HepG2 (cell line): ENCODE measurements around the gene ZNF524. TPM values are rescaled to one million over a fixed set of nuclear protein-coding genes. Genes with fewer than 3 reads are reported as not detected.

Experiments
- BRD4 ChIP-seq: sonication (generic); formaldehyde crosslinking; IDR thresholded peaks from 2 replicates; pipeline ENCODE4 v1.4.0; 2020; ENCODE audit warnings: missing genetic modification reagents
- EZH2 ChIP-seq: conservative IDR thresholded peaks from 2 replicates; pipeline ENCODE4 v1.6.1; 2012; ENCODE audit warnings: mild to moderate bottlenecking, low read depth, low read length, moderate library complexity
- HDAC6 ChIP-seq: fragments of 200-600 bp; sonication (generic); IDR thresholded peaks from 2 replicates; pipeline ENCODE4 v1.7.0; 2017; ENCODE audit warnings: mild to moderate bottlenecking, antibody characterized with exemption, low read length, low read depth
- HES4 ChIP-seq: sonication (generic); formaldehyde crosslinking; IDR thresholded peaks from 2 replicates; pipeline ENCODE4 v1.9.0; 2021; ENCODE audit warnings: mild to moderate bottlenecking, missing genetic modification reagents, borderline replicate concordance
- KAT7 ChIP-seq: IDR thresholded peaks from 2 replicates; pipeline ENCODE4 v1.6.1; 2018; ENCODE audit warnings: borderline replicate concordance, missing compliant biosample characterization
- MEIS1 ChIP-seq: sonication (generic); formaldehyde crosslinking; IDR thresholded peaks from 2 replicates; pipeline ENCODE4 v1.9.0; 2021; ENCODE audit warnings: mild to moderate bottlenecking, missing genetic modification reagents, moderate library complexity, borderline replicate concordance
- MTF1 ChIP-seq: sonication (generic); formaldehyde crosslinking; IDR thresholded peaks from 2 replicates; pipeline ENCODE4 v1.5.0; 2020; ENCODE audit warnings: missing genetic modification reagents
- NR2F2 ChIP-seq: IDR thresholded peaks from 2 replicates; pipeline ENCODE4 v1.6.1; 2012; ENCODE audit warnings: low read depth, inconsistent platforms, borderline replicate concordance
- RBFOX2 ChIP-seq: fragments of 200-400 bp; formaldehyde crosslinking; IDR thresholded peaks from 2 replicates; pipeline ENCODE4 v1.6.1; 2017; ENCODE audit warnings: low read depth, mild to moderate bottlenecking, low read length
- SALL1 ChIP-seq: sonication (generic); formaldehyde crosslinking; IDR thresholded peaks from 2 replicates; pipeline ENCODE4 v1.8.0; 2022; ENCODE audit warnings: mild to moderate bottlenecking, missing genetic modification reagents
- SNRNP70 ChIP-seq: fragments of 200-400 bp; formaldehyde crosslinking; IDR thresholded peaks from 2 replicates; pipeline ENCODE4 v1.6.1; 2017; ENCODE audit warnings: mild to moderate bottlenecking, low read depth, low read length, moderate library complexity
- TOPORS ChIP-seq: sonication (generic); formaldehyde crosslinking; IDR thresholded peaks from 2 replicates; pipeline ENCODE4 v1.8.0; 2023; ENCODE audit warnings: mild to moderate bottlenecking, missing genetic modification reagents
- ZNF282 ChIP-seq: fragments of 450-650 bp; IDR thresholded peaks from 2 replicates; pipeline ENCODE4 v1.6.1; 2018; ENCODE audit not compliant: partially characterized antibody
- ZNF546 ChIP-seq: sonication (generic); formaldehyde crosslinking; conservative IDR thresholded peaks from 2 replicates; pipeline ENCODE4 v1.8.1; 2023; ENCODE audit warnings: mild to moderate bottlenecking, missing genetic modification reagents
- ZNF678 ChIP-seq: sonication (generic); formaldehyde crosslinking; IDR thresholded peaks from 2 replicates; pipeline ENCODE4 v1.4.0; 2020; ENCODE audit warnings: mild to moderate bottlenecking, missing genetic modification reagents
- ZNF781 ChIP-seq: sonication (generic); formaldehyde crosslinking; IDR thresholded peaks from 2 replicates; pipeline ENCODE4 v1.5.1; 2020; ENCODE audit warnings: borderline replicate concordance, mild to moderate bottlenecking, missing genetic modification reagents; ENCODE audit errors: not compliant biosample characterization
- polyA plus RNA-seq, 8 experiments: library from polyadenylated mRNA; depleted of rRNA in 3 of 8; stranded (reverse) in 7 of 8; unstranded in 1 of 8; fragments of >200 nt; fragmentation: Illumina TruSeq in 4 of 8; extraction: Trizol in 4 of 8; gene quantifications; 2 replicates each; pipeline versions ENCODE4 v1.2.1 to v1.2.3, GENCODE V29; 2011 to 2016; ENCODE audit warnings: low read depth in 4 of 8, missing spikeins in 1 of 8, mixed read lengths in 1 of 8; ENCODE audit not compliant: insufficient read depth in 1 of 8
- total RNA-seq, 5 experiments: library from RNA; depleted of rRNA; stranded (reverse); fragments of >200 nt; fragmentation: Illumina TruSeq; extraction: Trizol; gene quantifications; 2 replicates each; pipeline ENCODE4 v1.2.3, GENCODE V29; 2016; ENCODE audit warnings: low read depth in 1 of 5
- TF ChIP-seq, protein P1 (sequence below): sonication (generic); formaldehyde crosslinking; IDR thresholded peaks from 2 replicates; pipeline ENCODE4 v1.4.0; 2020; ENCODE audit warnings: missing genetic modification reagents
- TF ChIP-seq, protein P2 (sequence below): sonication (generic); formaldehyde crosslinking; IDR thresholded peaks from 2 replicates; pipeline ENCODE4 v1.5.1; 2020; ENCODE audit warnings: missing genetic modification reagents, mild to moderate bottlenecking, borderline replicate concordance
- TF ChIP-seq, protein P3 (sequence below): sonication (generic); IDR thresholded peaks from 2 replicates; pipeline ENCODE4 v1.6.1; 2016; ENCODE audit warnings: low read depth, borderline replicate concordance
- TF ChIP-seq, protein P4 (sequence below): sonication (generic); formaldehyde crosslinking; IDR thresholded peaks from 2 replicates; pipeline ENCODE4 v1.8.1; 2023; ENCODE audit warnings: mild to moderate bottlenecking, missing genetic modification reagents
- TF ChIP-seq, protein P5 (sequence below): sonication (generic); formaldehyde crosslinking; IDR thresholded peaks from 2 replicates; pipeline ENCODE4 v1.5.1; 2020; ENCODE audit warnings: missing genetic modification reagents, mild to moderate bottlenecking, borderline replicate concordance

The ZNF524 gene
- total and polyA plus RNA-seq, 2 of the 13 experiments (the other 11 are each of a cell fraction or from before 2014, with no cell fraction given) = 3.2 to 4.6 TPM

DNA sequence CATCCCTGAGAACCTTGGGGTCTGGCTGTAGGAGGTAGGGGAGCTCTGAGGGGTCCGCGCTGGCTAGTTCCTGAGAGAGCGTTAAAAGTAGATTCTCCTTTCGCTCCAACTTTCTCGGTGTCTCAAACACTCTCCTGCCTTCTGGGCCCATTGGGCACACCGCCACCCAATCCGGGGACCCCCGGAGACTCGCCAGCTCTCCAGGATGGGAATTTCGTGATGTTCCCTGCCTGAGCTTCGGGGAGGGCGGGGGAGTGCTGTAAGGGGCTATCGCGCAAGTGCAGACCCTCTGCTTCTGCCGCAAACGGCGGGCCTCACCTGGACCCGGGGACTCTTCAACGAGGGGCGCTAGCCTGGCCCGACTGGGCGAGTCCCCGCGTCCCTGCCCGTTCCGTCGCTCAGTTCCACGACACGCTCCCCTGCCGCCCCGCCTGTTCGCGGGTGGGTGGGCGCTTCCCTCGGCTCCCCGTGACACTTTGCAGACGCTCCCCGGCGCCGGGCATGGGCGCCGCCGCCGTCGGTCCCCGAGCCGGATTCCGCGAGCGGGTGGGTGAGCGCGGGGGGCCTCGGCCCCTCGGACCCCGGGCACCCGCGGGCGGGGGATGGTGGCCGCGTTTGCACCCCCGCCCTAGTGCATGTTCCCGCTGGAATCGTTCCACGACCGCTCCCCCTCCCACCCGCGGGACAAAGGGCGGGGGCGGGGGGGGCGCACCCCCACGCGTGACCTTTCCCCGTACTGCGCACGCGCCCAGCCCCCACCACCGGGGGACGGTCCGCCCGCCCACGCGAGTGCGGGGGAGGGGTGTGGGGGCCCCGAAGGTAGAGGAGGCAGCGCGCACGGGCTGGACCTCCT, 47.9 kb downstream of the ZNF524 start, which contains the start of gene CCDC106 (continued):
- TF ChIP-seq, protein P1, sequence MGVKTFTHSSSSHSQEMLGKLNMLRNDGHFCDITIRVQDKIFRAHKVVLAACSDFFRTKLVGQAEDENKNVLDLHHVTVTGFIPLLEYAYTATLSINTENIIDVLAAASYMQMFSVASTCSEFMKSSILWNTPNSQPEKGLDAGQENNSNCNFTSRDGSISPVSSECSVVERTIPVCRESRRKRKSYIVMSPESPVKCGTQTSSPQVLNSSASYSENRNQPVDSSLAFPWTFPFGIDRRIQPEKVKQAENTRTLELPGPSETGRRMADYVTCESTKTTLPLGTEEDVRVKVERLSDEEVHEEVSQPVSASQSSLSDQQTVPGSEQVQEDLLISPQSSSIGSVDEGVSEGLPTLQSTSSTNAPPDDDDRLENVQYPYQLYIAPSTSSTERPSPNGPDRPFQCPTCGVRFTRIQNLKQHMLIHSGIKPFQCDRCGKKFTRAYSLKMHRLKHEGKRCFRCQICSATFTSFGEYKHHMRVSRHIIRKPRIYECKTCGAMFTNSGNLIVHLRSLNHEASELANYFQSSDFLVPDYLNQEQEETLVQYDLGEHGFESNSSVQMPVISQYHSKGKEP (CRISPR knock-in tag) = no peak
- TF ChIP-seq, protein P2, sequence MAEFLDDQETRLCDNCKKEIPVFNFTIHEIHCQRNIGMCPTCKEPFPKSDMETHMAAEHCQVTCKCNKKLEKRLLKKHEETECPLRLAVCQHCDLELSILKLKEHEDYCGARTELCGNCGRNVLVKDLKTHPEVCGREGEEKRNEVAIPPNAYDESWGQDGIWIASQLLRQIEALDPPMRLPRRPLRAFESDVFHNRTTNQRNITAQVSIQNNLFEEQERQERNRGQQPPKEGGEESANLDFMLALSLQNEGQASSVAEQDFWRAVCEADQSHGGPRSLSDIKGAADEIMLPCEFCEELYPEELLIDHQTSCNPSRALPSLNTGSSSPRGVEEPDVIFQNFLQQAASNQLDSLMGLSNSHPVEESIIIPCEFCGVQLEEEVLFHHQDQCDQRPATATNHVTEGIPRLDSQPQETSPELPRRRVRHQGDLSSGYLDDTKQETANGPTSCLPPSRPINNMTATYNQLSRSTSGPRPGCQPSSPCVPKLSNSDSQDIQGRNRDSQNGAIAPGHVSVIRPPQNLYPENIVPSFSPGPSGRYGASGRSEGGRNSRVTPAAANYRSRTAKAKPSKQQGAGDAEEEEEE (CRISPR knock-in tag) = 0 out of 2 replicates have a peak, but pooled peaks have one; percentile 69
- no peak for TF ChIP-seq SNRNP70
- TF ChIP-seq RBFOX2 = peak; percentile 76
- TF ChIP-seq ZNF282 = no peak
- peak; percentile 26; the same call in 1 of the 2 replicates for TF ChIP-seq BRD4 (CRISPR knock-in tag)
- peak; percentile 75 for TF ChIP-seq SALL1 (CRISPR knock-in tag)
- peak; percentile 26; the same call in 1 of the 2 replicates for TF ChIP-seq ZNF678 (CRISPR knock-in tag)
- TF ChIP-seq KAT7 = peak; percentile 79; the same call in 1 of the 2 replicates
- TF ChIP-seq NR2F2 = no peak
- TF ChIP-seq HDAC6 = no peak
- TF ChIP-seq EZH2 = peak; percentile 60; the same call in 1 of the 2 replicates
- TF ChIP-seq ZNF546 (CRISPR knock-in tag) = no peak
- TF ChIP-seq, protein P3, sequence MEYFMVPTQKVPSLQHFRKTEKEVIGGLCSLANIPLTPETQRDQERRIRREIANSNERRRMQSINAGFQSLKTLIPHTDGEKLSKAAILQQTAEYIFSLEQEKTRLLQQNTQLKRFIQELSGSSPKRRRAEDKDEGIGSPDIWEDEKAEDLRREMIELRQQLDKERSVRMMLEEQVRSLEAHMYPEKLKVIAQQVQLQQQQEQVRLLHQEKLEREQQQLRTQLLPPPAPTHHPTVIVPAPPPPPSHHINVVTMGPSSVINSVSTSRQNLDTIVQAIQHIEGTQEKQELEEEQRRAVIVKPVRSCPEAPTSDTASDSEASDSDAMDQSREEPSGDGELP = no peak
- TF ChIP-seq MTF1 (CRISPR knock-in tag) = no peak
- peak; percentile 38 for TF ChIP-seq ZNF781 (CRISPR knock-in tag)
- TF ChIP-seq, protein P4, sequence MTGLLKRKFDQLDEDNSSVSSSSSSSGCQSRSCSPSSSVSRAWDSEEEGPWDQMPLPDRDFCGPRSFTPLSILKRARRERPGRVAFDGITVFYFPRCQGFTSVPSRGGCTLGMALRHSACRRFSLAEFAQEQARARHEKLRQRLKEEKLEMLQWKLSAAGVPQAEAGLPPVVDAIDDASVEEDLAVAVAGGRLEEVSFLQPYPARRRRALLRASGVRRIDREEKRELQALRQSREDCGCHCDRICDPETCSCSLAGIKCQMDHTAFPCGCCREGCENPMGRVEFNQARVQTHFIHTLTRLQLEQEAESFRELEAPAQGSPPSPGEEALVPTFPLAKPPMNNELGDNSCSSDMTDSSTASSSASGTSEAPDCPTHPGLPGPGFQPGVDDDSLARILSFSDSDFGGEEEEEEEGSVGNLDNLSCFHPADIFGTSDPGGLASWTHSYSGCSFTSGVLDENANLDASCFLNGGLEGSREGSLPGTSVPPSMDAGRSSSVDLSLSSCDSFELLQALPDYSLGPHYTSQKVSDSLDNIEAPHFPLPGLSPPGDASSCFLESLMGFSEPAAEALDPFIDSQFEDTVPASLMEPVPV (CRISPR knock-in tag) = peak; percentile 45; the same call in 1 of the 2 replicates
- peak; percentile 74; the same call in 1 of the 2 replicates for TF ChIP-seq HES4 (CRISPR knock-in tag)
- TF ChIP-seq, protein P5, sequence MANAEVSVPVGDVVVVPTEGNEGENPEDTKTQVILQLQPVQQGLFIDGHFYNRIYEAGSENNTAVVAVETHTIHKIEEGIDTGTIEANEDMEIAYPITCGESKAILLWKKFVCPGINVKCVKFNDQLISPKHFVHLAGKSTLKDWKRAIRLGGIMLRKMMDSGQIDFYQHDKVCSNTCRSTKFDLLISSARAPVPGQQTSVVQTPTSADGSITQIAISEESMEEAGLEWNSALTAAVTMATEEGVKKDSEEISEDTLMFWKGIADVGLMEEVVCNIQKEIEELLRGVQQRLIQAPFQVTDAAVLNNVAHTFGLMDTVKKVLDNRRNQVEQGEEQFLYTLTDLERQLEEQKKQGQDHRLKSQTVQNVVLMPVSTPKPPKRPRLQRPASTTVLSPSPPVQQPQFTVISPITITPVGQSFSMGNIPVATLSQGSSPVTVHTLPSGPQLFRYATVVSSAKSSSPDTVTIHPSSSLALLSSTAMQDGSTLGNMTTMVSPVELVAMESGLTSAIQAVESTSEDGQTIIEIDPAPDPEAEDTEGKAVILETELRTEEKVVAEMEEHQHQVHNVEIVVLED (CRISPR knock-in tag) = no peak; the same call in 1 of the 2 replicates
- TF ChIP-seq MEIS1 (CRISPR knock-in tag) = no peak
- no peak for TF ChIP-seq TOPORS (CRISPR knock-in tag)
